ENCODE measurements around the gene GAB3.
"Not testable (repeated sequence)": the region's sequence is repeated elsewhere in the genome, so short reads cannot be mapped to it uniquely, and the experiment has no call there.

The GAB3 gene

GRCh38 chrX:154661170-154661569 lies 89.7 kb downstream of the GAB3 start:
- no peak for DNase-seq
- no peaks in the 10 kb centered on the region for H3K9me3 Mint-ChIP-seq
- H3K4me3 Mint-ChIP-seq: no peak overlapping the region
- no peaks in the 10 kb centered on the region for H3K4me1 Mint-ChIP-seq (ENCODE audit: low read depth)
- H3K27me3 Mint-ChIP-seq: peaks cover 4% of the 10 kb centered on the region
- H3K36me3 Mint-ChIP-seq (ENCODE audit: low read depth): no peaks in the 10 kb centered on the region
- no peak overlapping the region for H3K27ac Mint-ChIP-seq

GRCh38 chrX:154660541-154660940 lies 90.3 kb downstream of the GAB3 start:
- no peaks in the 10 kb centered on the region for H3K9me3 Mint-ChIP-seq
- no peaks in the 10 kb centered on the region for H3K4me1 Mint-ChIP-seq (ENCODE audit: low read depth)
- H3K27ac Mint-ChIP-seq: no peak overlapping the region
- no peaks in the 10 kb centered on the region for H3K36me3 Mint-ChIP-seq (ENCODE audit: low read depth)
- H3K27me3 Mint-ChIP-seq: peaks cover under 1% of the 10 kb centered on the region
- H3K4me3 Mint-ChIP-seq: no peak overlapping the region
- DNase-seq: no peak

- H3K4me1 Mint-ChIP-seq (ENCODE audit: low read depth): no peaks in the 10 kb centered on the region
- no peaks in the 10 kb centered on the region for H3K27me3 Mint-ChIP-seq
- no peaks in the 10 kb centered on the region for H3K9me3 Mint-ChIP-seq
- no peak overlapping the region for H3K4me3 Mint-ChIP-seq
- no peak for DNase-seq
- H3K36me3 Mint-ChIP-seq (ENCODE audit: low read depth): no peaks in the 10 kb centered on the region
- H3K27ac Mint-ChIP-seq: no peak overlapping the region
These were observed 91.9 kb downstream of the GAB3 start for GRCh38 chrX:154658957-154659356.

- Mint-ChIP-seq H3K27ac (no peak overlapping the region), H3K9me3 (no peaks in the 10 kb centered on the region), H3K36me3 (ENCODE audit: low read depth) (no peaks in the 10 kb centered on the region), H3K27me3 (no peaks in the 10 kb centered on the region), H3K4me3 (no peak overlapping the region), H3K4me1 (ENCODE audit: low read depth) (no peaks in the 10 kb centered on the region)
- no peak for DNase-seq
These were observed 92.7 kb downstream of the GAB3 start for GRCh38 chrX:154658187-154658586.

- Mint-ChIP-seq H3K9me3 (no peaks in the 10 kb centered on the region), H3K36me3 (ENCODE audit: low read depth) (no peaks in the 10 kb centered on the region)
- DNase-seq: no peak
These were observed 93.6 kb downstream of the GAB3 start for GRCh38 chrX:154657226-154657805.

DNA sequence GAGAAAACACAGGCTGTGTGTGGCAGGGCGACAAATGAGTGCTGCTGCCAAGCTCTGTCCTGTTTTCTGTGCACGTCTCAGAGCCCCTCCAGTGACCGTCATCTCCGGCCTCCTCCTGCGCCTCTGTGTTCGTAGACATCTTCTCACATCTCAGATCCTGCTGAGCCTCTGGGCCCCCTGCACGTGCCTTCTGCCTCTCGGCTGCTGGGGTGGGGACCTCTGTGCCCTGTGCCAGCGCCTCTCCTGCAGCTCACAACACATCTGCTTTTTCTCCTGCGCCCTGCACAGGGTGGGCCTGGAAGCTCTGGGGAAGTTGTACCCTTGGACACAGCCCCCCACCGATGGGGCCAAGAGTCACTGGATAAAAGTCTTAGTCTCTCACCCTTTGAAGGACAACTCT lies 95.1 kb downstream of the GAB3 start:
- no peak overlapping the region for H3K27ac Mint-ChIP-seq
- no peaks in the 10 kb centered on the region for H3K27me3 Mint-ChIP-seq
- DNase-seq: no peak
- no peak overlapping the region for H3K4me3 Mint-ChIP-seq
- H3K4me1 Mint-ChIP-seq (ENCODE audit: low read depth): no peaks in the 10 kb centered on the region
- H3K36me3 Mint-ChIP-seq (ENCODE audit: low read depth): no peaks in the 10 kb centered on the region
- H3K9me3 Mint-ChIP-seq: no peaks in the 10 kb centered on the region

More at GRCh38 chrX:154657226-154657805, 93.6 kb downstream of the GAB3 start:
- H3K4me1 Mint-ChIP-seq (ENCODE audit: low read depth): no peaks in the 10 kb centered on the region
- no peak overlapping the region for H3K4me3 Mint-ChIP-seq
- no peak overlapping the region for H3K27ac Mint-ChIP-seq
- H3K27me3 Mint-ChIP-seq: no peaks in the 10 kb centered on the region

GRCh38 chrX:154655346-154655745 lies 95.5 kb downstream of the GAB3 start:
- DNase-seq: no peak
- Mint-ChIP-seq H3K4me1 (ENCODE audit: low read depth) (no peaks in the 10 kb centered on the region), H3K9me3 (no peaks in the 10 kb centered on the region), H3K4me3 (no peak overlapping the region), H3K27me3 (no peaks in the 10 kb centered on the region), H3K27ac (no peak overlapping the region), H3K36me3 (ENCODE audit: low read depth) (no peaks in the 10 kb centered on the region)

DNA sequence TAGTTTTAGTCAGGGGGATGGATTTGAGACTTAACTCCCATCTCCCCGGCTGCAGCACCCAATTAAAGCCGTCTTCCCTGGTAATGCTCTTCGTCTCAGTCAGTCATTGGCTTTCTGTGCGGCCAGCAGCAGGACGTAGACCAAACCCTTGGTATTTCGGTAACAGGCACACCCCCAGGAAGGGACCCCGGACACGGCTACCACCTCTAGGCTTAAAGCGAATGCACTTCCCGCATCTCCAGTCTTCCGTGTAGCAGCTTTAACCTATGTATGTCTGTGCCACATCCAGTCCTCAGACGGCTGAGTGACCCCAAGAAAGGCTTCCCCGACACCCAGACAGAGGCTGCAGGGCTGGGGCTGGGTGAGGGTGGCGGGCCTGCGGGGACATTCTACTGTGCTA lies 96.0 kb downstream of the GAB3 start:
- no peak for DNase-seq
- Mint-ChIP-seq H3K4me3 (no peak overlapping the region), H3K9me3 (no peaks in the 10 kb centered on the region), H3K27me3 (no peaks in the 10 kb centered on the region), H3K4me1 (ENCODE audit: low read depth) (no peaks in the 10 kb centered on the region), H3K27ac (no peak overlapping the region), H3K36me3 (ENCODE audit: low read depth) (no peaks in the 10 kb centered on the region)

- Mint-ChIP-seq H3K4me1 (ENCODE audit: low read depth) (no peaks in the 10 kb centered on the region), H3K36me3 (ENCODE audit: low read depth) (no peaks in the 10 kb centered on the region), H3K9me3 (no peaks in the 10 kb centered on the region), H3K27me3 (no peaks in the 10 kb centered on the region), H3K4me3 (no peak overlapping the region), H3K27ac (no peak overlapping the region)
- DNase-seq: no peak
These were observed 96.5 kb downstream of the GAB3 start for GRCh38 chrX:154654372-154654771.

- H3K9me3 Mint-ChIP-seq; H3K27ac Mint-ChIP-seq; H3K27me3 Mint-ChIP-seq; H3K36me3 Mint-ChIP-seq (ENCODE audit: low read depth); DNase-seq; H3K4me1 Mint-ChIP-seq (ENCODE audit: low read depth); H3K4me3 Mint-ChIP-seq: not testable (repeated sequence)
These were observed 97.5 kb downstream of the GAB3 start, which contains the start of gene CTAG2 for GRCh38 chrX:154653413-154653812. Gene CTAG2 (minus strand): TSS chrX:154653579. CDS start chrX:154653515, 64 bp downstream.

GRCh38 chrX:154653048-154653401 lies 97.9 kb downstream of the GAB3 start:
- Mint-ChIP-seq H3K4me1 (ENCODE audit: low read depth) (no peaks in the 10 kb centered on the region), H3K27ac (no peak overlapping the region), H3K36me3 (ENCODE audit: low read depth) (no peaks in the 10 kb centered on the region), H3K27me3 (no peaks in the 10 kb centered on the region), H3K9me3 (no peaks in the 10 kb centered on the region), H3K4me3 (no peak overlapping the region)
- no peak for DNase-seq

GRCh38 chrX:154652311-154653047 lies 98.4 kb downstream of the GAB3 start:
- Mint-ChIP-seq H3K4me1 (ENCODE audit: low read depth) (no peaks in the 10 kb centered on the region), H3K9me3 (no peaks in the 10 kb centered on the region), H3K27me3 (no peaks in the 10 kb centered on the region), H3K36me3 (ENCODE audit: low read depth) (no peaks in the 10 kb centered on the region), H3K27ac (no peak overlapping the region), H3K4me3 (no peak overlapping the region)
- no peak for DNase-seq

GRCh38 chrX:154650221-154650510 lies 100.7 kb downstream of the GAB3 start:
- DNase-seq: no peak
- Mint-ChIP-seq H3K4me3 (no peak overlapping the region), H3K36me3 (ENCODE audit: low read depth) (no peaks in the 10 kb centered on the region), H3K27me3 (no peaks in the 10 kb centered on the region), H3K4me1 (ENCODE audit: low read depth) (no peaks in the 10 kb centered on the region), H3K27ac (no peak overlapping the region), H3K9me3 (no peaks in the 10 kb centered on the region)

DNA sequence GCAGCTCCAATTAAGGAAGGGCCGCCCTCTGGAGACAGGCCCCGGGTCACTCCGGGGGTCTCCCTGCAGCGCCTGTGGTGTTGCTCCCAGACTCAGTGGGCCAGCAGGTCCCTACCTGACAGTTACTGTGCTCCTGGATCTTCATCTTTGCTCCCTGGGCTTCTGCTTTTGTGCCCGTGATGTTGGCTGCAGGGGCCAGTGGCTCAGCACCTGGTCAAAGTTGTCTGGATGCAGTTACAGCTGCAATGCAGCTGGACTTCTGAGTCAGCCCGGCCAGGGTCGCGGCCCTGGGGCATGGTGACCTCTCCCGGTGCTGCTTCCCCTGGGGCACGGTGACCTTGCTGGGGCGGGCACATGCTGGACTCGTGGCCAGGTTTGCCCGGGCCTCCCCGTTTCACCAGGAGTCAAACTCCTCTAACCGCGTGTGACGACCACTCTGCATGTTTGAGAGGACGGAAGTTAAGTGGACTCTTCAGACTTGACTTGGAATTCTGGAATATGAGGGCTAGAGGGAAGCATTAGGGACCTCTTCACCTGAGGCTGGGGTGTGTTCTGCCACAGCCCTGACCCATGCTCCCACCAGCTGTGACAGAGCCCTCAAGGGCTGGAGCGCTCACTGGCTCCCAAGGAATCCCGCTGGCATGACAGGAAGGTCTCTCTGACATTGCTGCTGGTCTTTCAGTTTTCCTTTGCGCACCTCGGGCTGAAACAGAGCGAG lies 101.2 kb downstream of the GAB3 start:
- Mint-ChIP-seq H3K4me1 (ENCODE audit: low read depth) (no peaks in the 10 kb centered on the region), H3K4me3 (no peak overlapping the region), H3K27ac (no peak overlapping the region), H3K27me3 (no peaks in the 10 kb centered on the region), H3K9me3 (no peaks in the 10 kb centered on the region), H3K36me3 (ENCODE audit: low read depth) (no peaks in the 10 kb centered on the region)
- no peak for DNase-seq

- no peak for DNase-seq
- H3K27me3 Mint-ChIP-seq: no peaks in the 10 kb centered on the region
- H3K4me1 Mint-ChIP-seq (ENCODE audit: low read depth): no peaks in the 10 kb centered on the region
- no peak overlapping the region for H3K4me3 Mint-ChIP-seq
- no peak overlapping the region for H3K27ac Mint-ChIP-seq
- H3K36me3 Mint-ChIP-seq (ENCODE audit: low read depth): no peaks in the 10 kb centered on the region
- no peaks in the 10 kb centered on the region for H3K9me3 Mint-ChIP-seq
These were observed 101.9 kb downstream of the GAB3 start for GRCh38 chrX:154648931-154649330.
